Thyroid gland (tissue), 4 donors: Measurements from ENCODE around the gene PTPRG.

ENCODE experiments used
- CTCF ChIP-seq, 6 experiments: fragments of 200-600 bp in 3 of 6; fragments of 450-650 bp in 3 of 6; sonication (generic) in 3 of 6; IDR thresholded peaks; one replicate each; pipeline ENCODE4 v1.5.1; 2016 to 2019; ENCODE audit warnings: antibody characterized with exemption in 6 of 6, mild to moderate bottlenecking in 2 of 6, inconsistent platforms in 1 of 6, moderate library complexity in 1 of 6
- POLR2A ChIP-seq, 2 donors: fragments of 450-650 bp; IDR thresholded peaks; one replicate each; pipeline ENCODE4 v1.6.1; 2017; ENCODE audit warnings: antibody characterized with exemption in 2 of 2, mild to moderate bottlenecking in 2 of 2, moderate library complexity in 1 of 2

- TF ChIP-seq POLR2A (IDR thresholded peaks at IDR 0.05), result no peak
- TF ChIP-seq CTCF (IDR thresholded peaks at IDR 0.05), result no peak
Measured at GRCh38 chr3:61697301-61697700, 135.9 kb downstream of the PTPRG start.
